T-helper 2 cell treated with Interferon-gamma antibody and Interleukin-4, amounts not matched to agents 5 μg/mL and 100 μg/mL, for 36 hours (primary cell): ENCODE data around the gene PPP2R2C.

Experiments
- DNase-seq: peaks from one replicate; pipeline ENCODE4 v3.0.0; 2021; ENCODE audit warnings: low spot score
- H3K27ac Mint-ChIP-seq: one replicate; pipeline ENCODE4 v1.8.0; 2021; ENCODE audit warnings: mild to moderate bottlenecking, mixed read lengths
- H3K27me3 Mint-ChIP-seq: one replicate; pipeline ENCODE4 v1.8.0; 2021; ENCODE audit warnings: low read depth, mixed read lengths
- H3K36me3 Mint-ChIP-seq: one replicate; pipeline ENCODE4 v1.8.0; 2021; ENCODE audit warnings: low read depth, mixed read lengths
- H3K4me1 Mint-ChIP-seq: one replicate; pipeline ENCODE4 v1.8.0; 2021; ENCODE audit warnings: low read depth, mixed read lengths
- H3K4me3 Mint-ChIP-seq: one replicate; pipeline ENCODE4 v1.8.0; 2022; ENCODE audit warnings: mild to moderate bottlenecking, moderate library complexity, mixed read lengths
- H3K9me3 Mint-ChIP-seq: one replicate; pipeline ENCODE4 v1.8.0; 2021; ENCODE audit warnings: mixed read lengths

Gene PPP2R2C

DNA sequence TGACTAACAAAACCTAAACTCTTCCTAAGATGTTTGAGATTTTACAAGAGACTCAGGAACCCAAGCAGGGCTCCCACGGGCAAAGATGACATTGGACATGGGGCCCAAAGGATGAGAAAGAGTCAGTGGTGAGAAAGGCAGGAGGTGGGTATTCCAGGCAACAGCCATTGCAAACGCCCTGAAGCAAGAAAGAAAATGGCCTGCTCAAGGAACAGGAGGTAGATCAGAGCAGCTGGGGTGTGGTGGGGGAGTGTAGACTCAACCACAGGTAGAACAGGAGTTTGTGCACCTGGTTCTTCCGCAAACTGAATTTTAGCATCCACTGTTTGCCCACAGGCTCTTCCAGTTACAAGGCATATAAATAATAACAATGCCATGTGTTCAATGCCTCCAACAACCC, 3.3 kb downstream of the PPP2R2C start:
- Mint-ChIP-seq H3K36me3 (no peaks in the 10 kb centered on the region), H3K27me3 (peaks cover 44% of the 10 kb centered on the region), H3K4me3 (no peak overlapping the region), H3K4me1 (peaks cover 2% of the 10 kb centered on the region), H3K9me3 (no peaks in the 10 kb centered on the region), H3K27ac (no peak overlapping the region)
- DNase-seq: no peak

GRCh38 chr4:6468376-6468775, 4.0 kb downstream of the PPP2R2C start:
- DNase-seq: no peak
- no peak overlapping the region for H3K27ac Mint-ChIP-seq
- H3K36me3 Mint-ChIP-seq: no peaks in the 10 kb centered on the region
- no peak overlapping the region for H3K4me3 Mint-ChIP-seq
- H3K27me3 Mint-ChIP-seq: peaks cover 37% of the 10 kb centered on the region
- peaks cover 2% of the 10 kb centered on the region for H3K4me1 Mint-ChIP-seq
- H3K9me3 Mint-ChIP-seq: no peaks in the 10 kb centered on the region

DNA sequence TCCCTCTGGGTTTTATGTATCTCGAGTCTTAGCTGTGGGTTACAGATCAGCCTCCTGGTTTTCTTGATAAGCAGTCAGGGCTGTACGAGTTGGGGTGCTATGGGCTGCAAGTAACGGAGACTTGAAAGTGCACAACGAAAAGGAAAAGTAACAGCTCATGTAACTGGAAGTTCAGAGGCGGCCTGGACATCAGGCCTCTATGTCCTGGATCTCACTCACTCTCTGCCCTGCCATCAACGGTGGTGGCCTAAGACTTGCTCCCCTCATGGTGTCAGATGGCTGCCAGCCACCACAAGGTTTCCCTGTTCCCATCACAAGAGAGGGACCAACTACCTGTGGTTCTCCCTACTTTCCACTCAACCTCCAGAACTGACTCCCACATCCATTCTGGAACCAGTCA, 4.8 kb downstream of the PPP2R2C start:
- H3K27me3 Mint-ChIP-seq: peaks cover 30% of the 10 kb centered on the region
- H3K27ac Mint-ChIP-seq: no peak overlapping the region
- H3K9me3 Mint-ChIP-seq: no peaks in the 10 kb centered on the region
- no peak for DNase-seq
- no peak overlapping the region for H3K4me3 Mint-ChIP-seq
- peaks cover 2% of the 10 kb centered on the region for H3K4me1 Mint-ChIP-seq
- no peaks in the 10 kb centered on the region for H3K36me3 Mint-ChIP-seq

GRCh38 chr4:6466756-6467381, 5.5 kb downstream of the PPP2R2C start:
- H3K27me3 Mint-ChIP-seq: peaks cover 29% of the 10 kb centered on the region
- peaks cover 2% of the 10 kb centered on the region for H3K4me1 Mint-ChIP-seq
- H3K36me3 Mint-ChIP-seq: no peaks in the 10 kb centered on the region
- no peak for DNase-seq
- H3K27ac Mint-ChIP-seq: no peak overlapping the region
- no peak overlapping the region for H3K4me3 Mint-ChIP-seq
- no peaks in the 10 kb centered on the region for H3K9me3 Mint-ChIP-seq

DNA sequence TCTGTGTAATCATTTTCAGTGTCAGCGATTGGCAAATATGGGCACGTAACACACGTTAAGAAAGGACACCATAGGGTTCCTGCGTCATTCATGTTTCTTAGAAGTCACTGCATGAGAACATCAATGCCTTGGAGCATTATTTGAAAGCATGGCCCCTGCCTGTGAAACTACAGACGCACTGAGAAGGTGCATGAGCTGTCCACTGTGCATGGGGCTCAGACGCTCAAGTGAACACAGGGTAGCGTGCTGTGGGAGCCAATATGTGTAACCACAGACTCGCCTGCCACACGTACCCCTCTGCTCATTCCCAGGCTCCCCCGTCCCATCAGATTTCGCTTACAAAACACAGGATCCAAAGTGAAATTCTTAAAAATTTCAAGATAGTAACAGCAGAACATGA, 6.5 kb downstream of the PPP2R2C start:
- no peak for DNase-seq
- H3K36me3 Mint-ChIP-seq: no peaks in the 10 kb centered on the region
- no peak overlapping the region for H3K27ac Mint-ChIP-seq
- peaks cover 26% of the 10 kb centered on the region for H3K27me3 Mint-ChIP-seq
- peaks cover 2% of the 10 kb centered on the region for H3K4me1 Mint-ChIP-seq
- H3K9me3 Mint-ChIP-seq: no peaks in the 10 kb centered on the region
- H3K4me3 Mint-ChIP-seq: no peak overlapping the region

- Mint-ChIP-seq H3K27me3 (peaks cover 22% of the 10 kb centered on the region), H3K4me3 (no peak overlapping the region), H3K36me3 (no peaks in the 10 kb centered on the region), H3K4me1 (no peaks in the 10 kb centered on the region), H3K27ac (no peak overlapping the region), H3K9me3 (no peaks in the 10 kb centered on the region)
- DNase-seq: no peak
Observed at GRCh38 chr4:6464842-6465588, 7.4 kb downstream of the PPP2R2C start.

DNA sequence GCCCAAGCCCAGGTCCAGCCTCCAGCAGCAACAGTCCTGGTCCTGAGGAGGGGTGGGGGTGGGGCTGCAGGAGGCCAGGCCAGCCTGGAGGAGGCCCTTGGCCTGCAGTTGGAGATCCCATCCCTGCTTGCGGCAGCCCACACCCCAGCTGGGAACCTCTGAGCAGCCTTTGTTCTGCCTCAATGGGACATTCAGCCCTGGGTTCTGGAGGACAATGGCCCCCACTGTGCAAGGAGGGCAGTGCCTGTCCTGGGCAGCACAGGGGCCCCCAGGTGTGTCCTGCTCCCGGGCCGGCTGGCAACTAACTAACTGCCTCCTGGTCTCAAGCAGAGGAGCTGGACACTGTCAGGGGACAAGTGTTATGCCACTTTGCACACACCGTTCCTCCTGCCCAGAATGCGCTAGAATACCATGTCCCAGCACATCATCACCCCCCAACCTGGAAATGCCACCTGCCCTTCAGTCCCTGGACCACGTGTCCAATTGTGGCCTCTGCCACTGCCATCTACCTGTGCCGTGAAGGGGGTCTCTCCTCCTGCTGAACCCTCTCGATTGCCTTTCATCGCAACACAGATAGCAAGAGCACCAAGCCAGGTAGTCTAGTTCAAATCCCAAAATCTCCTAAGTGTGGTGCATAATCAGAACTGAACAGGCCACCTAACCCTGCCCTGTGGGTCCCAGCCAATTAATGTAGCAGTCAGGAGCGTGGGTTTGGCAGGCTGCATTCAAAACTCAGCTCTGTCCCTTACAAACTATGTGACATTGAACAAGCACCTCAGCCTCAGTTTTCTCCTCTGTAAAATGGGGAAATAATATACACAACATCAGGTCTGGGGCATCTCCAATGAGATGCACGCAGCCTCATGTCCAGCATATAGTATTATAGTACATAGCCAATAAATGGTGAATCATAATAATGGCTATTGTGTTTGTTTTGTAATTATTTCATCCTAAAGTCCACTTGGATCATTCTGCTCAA, 8.8 kb downstream of the PPP2R2C start:
- no peaks in the 10 kb centered on the region for H3K9me3 Mint-ChIP-seq
- H3K27me3 Mint-ChIP-seq: peaks cover 11% of the 10 kb centered on the region
- H3K27ac Mint-ChIP-seq: no peak overlapping the region
- H3K4me1 Mint-ChIP-seq: no peaks in the 10 kb centered on the region
- no peak overlapping the region for H3K4me3 Mint-ChIP-seq
- H3K36me3 Mint-ChIP-seq: no peaks in the 10 kb centered on the region
- no peak for DNase-seq

GRCh38 chr4:6461301-6462165, 10.9 kb downstream of the PPP2R2C start:
- DNase-seq: no peak
- H3K27ac Mint-ChIP-seq: no peak overlapping the region
- no peaks in the 10 kb centered on the region for H3K4me1 Mint-ChIP-seq
- H3K36me3 Mint-ChIP-seq: no peaks in the 10 kb centered on the region
- no peaks in the 10 kb centered on the region for H3K9me3 Mint-ChIP-seq
- no peak overlapping the region for H3K4me3 Mint-ChIP-seq
- peaks cover 2% of the 10 kb centered on the region for H3K27me3 Mint-ChIP-seq

GRCh38 chr4:6460876-6461275, 11.5 kb downstream of the PPP2R2C start:
- Mint-ChIP-seq H3K36me3 (no peaks in the 10 kb centered on the region), H3K9me3 (no peaks in the 10 kb centered on the region), H3K4me1 (no peaks in the 10 kb centered on the region), H3K27ac (no peak overlapping the region), H3K27me3 (peaks cover 2% of the 10 kb centered on the region), H3K4me3 (no peak overlapping the region)
- no peak for DNase-seq

GRCh38 chr4:6458528-6458927, 13.9 kb downstream of the PPP2R2C start:
- no peaks in the 10 kb centered on the region for H3K36me3 Mint-ChIP-seq
- no peak for DNase-seq
- H3K27me3 Mint-ChIP-seq: peaks cover 2% of the 10 kb centered on the region
- H3K27ac Mint-ChIP-seq: no peak overlapping the region
- H3K4me1 Mint-ChIP-seq: no peaks in the 10 kb centered on the region
- no peaks in the 10 kb centered on the region for H3K9me3 Mint-ChIP-seq
- H3K4me3 Mint-ChIP-seq: no peak overlapping the region

GRCh38 chr4:6456450-6456849, 16.0 kb downstream of the PPP2R2C start:
- Mint-ChIP-seq H3K4me3 (no peak overlapping the region), H3K27ac (no peak overlapping the region), H3K4me1 (no peaks in the 10 kb centered on the region), H3K36me3 (no peaks in the 10 kb centered on the region), H3K27me3 (peaks cover 2% of the 10 kb centered on the region), H3K9me3 (no peaks in the 10 kb centered on the region)
- no peak for DNase-seq

DNA sequence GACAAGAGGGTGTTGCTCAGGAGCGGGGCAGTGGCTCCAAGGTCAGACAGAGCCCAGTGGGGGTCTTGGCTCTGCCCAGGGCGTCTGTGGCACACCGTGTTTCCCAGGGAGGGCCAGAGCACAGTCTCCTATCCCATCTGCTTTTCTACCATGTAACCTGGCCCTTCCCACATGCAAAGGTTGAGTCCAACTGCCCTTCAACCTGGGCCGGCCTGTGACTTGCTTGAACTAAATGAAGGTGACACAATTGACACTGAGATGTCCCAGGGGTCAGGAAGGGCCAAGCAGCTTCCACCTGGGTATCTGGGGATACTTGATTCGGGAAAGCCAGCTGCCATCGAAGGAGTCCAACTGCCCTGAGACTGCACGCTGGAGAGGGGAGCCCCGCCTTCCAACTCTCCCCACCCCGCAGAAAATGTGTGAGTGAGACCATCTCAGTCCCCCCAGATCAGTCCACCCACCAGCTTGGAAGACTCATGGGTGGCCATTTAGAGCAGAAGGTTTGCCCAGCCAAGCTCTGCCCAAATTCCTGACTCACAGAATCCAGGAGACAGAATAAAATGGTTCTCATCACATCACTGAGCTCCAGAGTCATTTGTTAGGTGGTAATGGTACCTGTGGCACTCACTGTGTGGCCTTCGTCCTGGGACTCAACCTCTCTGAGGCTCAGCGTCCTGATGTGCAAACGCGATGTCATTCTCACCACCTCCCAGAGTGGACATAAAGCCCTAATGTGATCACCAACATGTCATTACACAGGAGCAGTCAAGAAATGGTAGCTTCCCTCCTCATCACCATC, 18.1 kb downstream of the PPP2R2C start:
- peaks cover 2% of the 10 kb centered on the region for H3K27me3 Mint-ChIP-seq
- H3K4me3 Mint-ChIP-seq: no peak overlapping the region
- H3K4me1 Mint-ChIP-seq: no peaks in the 10 kb centered on the region
- no peaks in the 10 kb centered on the region for H3K9me3 Mint-ChIP-seq
- H3K27ac Mint-ChIP-seq: no peak overlapping the region
- H3K36me3 Mint-ChIP-seq: no peaks in the 10 kb centered on the region
- no peak for DNase-seq

DNA sequence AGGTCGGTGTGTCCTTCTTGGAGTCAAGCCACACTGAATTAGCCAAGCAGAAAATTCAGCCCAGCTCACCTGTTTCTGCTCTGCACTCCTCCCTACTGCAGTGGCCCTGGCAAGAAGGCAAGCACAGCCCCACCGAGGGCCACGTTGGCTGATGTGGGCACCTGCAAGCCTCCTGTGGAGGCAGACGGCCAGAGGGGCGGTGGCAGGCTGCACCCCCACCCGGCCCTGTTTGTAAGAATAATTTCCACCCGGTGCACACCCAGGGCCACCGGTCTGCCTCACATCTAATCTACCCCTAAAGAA, 18.8 kb downstream of the PPP2R2C start:
- DNase-seq: no peak
- H3K27ac Mint-ChIP-seq: no peak overlapping the region
- H3K4me1 Mint-ChIP-seq: no peaks in the 10 kb centered on the region
- no peak overlapping the region for H3K4me3 Mint-ChIP-seq
- H3K9me3 Mint-ChIP-seq: no peaks in the 10 kb centered on the region
- no peaks in the 10 kb centered on the region for H3K36me3 Mint-ChIP-seq
- H3K27me3 Mint-ChIP-seq: no peaks in the 10 kb centered on the region
